GM19043 (cell line): ENCODE results near the gene PELI2.

Experiments used
- ATAC-seq: cut with Tn5 transposase; IDR thresholded peaks from one replicate; pipeline ENCODE4 v1.9.1; 2021; ENCODE audit warnings: low read depth; ENCODE audit not compliant: unreplicated experiment

Gene PELI2

DNA sequence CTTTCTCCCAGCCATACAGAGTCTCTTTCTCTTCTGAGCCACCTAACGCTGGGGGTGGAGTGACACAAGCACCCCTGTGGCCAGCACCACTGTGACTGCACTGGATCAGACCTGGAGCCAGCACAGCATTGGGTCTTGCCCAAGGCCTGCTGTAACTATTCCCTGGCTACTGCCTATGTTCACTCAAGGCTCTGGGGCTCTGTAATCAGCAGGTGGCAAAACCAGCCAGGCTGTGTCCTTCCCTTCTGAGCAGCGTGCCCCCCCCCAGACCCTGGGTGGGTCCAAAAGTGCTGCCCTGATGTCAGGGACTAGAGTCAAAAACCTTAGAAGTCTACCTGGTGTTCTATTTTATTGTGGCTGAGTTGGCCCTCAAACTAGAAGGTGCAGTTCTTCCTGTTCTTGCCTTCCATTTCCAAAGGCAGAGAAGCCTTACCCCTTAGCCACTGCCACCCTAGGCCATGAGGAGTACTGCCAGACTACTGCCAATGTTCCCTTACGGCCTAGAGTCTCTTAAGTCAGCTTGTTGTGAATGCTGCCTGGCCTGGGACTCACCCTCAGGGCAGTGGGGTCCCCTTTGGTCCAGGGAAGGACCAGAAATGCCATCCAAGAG lies 49.9 kb downstream of the PELI2 start:
- no peak for ATAC-seq

DNA sequence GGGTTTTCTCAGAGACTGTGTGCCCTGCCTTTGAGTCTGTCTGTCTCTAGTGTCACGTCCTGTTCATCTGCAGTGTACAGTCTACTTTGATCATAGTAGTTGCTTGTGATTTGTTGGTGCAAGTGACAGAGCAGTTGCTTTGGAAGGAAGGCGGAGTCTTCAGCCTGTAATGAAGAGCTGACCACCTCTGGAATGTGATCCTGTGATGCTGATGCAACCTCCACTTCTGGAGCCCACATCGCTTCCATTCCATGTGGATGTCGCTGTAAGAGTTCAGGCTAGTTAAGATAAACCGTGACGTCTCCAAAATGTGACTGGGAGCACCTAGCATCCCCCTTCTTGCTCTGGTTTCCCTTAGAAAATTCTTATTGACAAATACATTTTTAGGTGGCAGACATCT lies 51.8 kb downstream of the PELI2 start:
- no peak for ATAC-seq

GRCh38 chr14:56170877-56171422 lies 52.7 kb downstream of the PELI2 start:
- no peak for ATAC-seq

DNA sequence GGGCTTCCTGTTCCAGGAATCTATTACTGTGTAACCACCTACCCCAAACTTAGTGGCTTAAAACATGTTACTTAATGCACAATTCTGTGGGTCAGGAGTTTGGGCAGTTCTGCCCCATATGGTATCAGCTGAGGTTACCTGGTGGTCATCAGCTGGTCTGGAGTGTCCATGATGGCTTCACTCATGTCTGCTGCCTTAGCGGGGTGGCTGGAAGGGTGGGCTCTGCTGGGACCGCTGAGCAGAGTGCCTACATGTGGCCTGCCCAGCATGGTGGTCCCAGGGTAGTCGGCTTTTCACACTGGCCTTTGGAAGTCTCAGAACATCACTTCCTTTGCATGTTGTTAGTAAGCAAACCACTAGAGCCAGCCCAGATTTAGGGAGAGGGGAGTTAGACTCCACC lies 53.9 kb downstream of the PELI2 start:
- no peak for ATAC-seq

DNA sequence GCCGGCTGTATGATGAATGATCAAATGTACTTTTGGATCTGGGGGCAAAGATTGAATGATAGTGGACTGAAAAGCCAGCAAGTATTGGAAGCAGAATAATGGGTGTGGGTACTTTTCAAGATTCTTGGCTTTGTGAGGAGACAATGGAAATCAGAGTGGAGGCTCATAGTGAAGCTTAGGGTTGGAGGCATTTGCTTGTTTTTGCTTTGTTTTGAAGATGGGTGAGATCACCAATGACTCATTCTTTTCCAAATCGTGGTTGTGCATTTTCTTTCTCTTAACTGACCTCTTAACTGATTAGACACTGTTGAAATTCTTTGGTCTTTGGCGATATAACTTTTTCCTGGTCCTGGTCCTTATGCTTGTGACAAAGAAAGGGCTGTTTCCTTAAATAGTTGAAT lies 54.4 kb downstream of the PELI2 start:
- no peak for ATAC-seq

DNA sequence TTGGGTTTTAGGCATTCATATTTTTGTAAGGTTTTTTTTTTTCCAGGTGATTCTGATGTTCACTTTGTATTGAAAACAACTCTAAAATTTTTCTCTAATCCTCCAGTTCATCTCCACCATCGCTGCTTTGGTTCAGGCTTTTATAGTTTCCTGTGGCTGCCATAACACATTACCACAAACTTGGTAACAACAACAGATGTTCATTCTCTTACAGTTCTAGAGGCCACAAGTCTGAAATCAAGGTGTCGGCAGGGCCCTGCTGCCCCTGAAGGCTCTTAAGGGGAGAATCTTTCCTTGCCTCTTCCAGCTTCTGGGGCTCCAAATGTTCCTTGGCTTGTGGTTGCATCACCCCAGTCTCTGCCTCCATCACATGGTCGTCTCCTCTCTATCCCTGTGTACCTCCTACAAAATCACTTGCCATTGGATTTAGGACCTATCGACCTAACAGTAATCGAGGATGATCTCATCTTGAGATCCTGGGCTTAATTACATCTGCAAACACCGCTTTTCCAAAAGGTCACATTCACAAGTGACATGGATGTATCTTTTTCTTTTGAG lies 55.2 kb downstream of the PELI2 start:
- ATAC-seq, result no peak

DNA sequence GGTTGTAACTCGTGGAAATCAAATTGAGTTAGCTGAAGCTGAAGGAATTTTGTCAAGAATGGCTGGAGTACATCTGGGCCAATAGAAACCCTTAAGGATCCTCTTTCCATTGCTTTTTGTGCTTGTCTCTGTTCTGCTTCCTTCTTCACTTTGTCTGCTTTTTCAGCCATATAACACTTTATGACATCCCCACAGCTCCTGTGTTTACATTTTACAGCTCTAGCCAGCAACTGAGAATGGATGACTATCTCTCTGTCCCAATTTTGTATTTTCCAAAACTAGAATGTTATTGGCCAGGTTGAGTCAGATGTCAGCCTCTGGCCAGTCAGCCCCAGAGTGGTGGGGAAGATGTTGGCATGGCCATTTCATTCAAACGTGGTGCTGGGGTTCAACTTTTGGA lies 57.6 kb downstream of the PELI2 start:
- ATAC-seq, result no peak

DNA sequence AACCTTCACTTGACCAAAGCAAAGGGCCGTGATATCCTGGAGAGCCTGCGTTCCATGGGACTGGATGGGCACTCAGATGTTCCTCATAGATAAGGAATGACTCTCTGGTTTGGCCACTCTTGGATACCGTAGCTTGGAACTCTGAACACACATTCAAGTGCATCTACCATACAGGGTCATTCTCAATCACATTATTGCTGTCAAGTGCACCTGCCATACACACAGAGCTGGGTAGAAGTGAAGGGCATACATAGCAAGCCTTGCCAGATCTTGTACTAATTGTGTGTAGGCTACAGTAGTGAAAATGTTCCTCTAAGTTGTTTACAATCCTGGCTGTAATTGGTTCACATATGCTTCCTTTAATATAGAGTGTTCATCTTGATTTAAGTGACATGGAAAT lies 58.3 kb downstream of the PELI2 start:
- ATAC-seq, result no peak

DNA sequence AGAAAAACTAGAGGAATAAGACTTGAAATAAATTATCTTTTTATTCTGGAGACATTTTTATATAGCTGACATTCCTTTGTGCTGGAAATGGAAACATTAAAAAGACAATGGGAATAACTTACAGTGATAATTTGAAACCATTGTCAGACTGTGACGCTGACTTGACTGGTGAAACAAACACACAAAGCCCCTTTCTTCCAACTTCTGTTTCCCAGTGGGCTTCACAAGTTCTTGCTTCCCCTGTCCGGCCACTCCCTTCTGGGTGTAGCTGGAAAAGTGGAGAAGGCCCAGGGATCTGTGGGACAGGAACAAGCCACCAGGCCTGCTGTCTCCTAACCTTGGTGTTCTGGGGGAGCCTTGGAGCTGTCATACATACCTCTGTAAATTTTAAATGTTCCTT lies 58.8 kb downstream of the PELI2 start:
- no peak for ATAC-seq

- no peak for ATAC-seq
Measured at GRCh38 chr14:56180754-56181542, 62.7 kb downstream of the PELI2 start.

DNA sequence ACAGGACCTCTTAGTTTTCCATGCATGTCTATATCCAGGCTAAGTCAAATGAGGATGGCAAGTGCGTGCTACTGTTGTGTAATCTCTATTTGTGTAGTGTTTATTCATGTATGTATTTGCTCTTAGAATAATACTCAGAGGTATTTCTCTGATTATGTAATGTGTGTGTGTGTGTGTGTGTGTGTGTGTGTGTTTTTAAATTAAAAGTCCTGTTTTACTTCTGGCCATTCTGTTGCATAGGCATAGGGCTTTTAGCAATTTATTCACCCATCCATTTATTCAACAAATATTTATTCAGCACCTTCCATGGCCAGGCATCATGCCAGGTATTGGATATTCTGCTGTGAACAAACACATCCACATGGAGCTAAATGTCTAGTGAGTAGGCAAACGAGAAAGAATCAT lies 63.5 kb downstream of the PELI2 start:
- no peak for ATAC-seq

GRCh38 chr14:56182410-56182809 lies 64.2 kb downstream of the PELI2 start:
- no peak for ATAC-seq

GRCh38 chr14:56183631-56184157 lies 65.5 kb downstream of the PELI2 start:
- no peak for ATAC-seq

DNA sequence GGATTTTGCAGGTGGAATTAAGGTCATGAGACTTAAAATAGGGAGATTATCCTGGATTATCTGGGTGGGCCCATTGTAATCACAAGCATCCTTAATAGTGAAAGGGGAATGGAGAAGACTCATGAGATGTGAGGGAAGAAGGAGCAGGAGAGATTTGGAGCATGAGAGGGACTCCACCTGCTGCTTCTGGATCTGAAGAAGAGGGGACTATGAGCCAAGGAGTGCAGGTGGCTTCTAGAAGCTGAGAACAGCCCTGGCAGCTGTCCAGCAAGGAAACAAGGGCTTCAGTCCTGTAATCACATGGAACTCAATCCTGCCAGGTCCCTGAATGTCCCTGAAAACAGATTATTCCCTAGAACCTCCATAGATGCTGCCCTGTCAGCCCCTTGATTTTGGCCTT lies 67.8 kb downstream of the PELI2 start:
- no peak for ATAC-seq

- no peak for ATAC-seq
Measured at GRCh38 chr14:56187736-56188135, 69.5 kb downstream of the PELI2 start.

GRCh38 chr14:56189307-56189706 lies 71.1 kb downstream of the PELI2 start:
- ATAC-seq, result no peak

DNA sequence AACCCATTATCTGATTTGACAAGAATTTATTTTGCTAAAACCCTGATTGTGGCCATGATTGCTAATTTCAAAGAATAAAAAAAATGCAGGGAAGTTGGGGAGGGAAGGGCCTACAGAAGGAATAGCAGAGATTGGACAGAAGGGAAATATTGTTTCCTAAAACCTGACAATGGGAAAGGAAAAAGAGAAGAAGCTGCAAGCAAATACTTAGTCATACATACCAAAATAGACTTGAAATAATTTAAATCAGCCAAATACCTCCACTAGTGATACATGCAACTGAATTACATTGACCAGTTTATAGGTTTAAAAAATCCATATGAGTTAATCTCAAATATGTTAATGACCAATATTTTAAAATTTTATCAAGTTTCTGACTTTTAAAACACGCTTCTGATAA lies 75.1 kb downstream of the PELI2 start:
- no peak for ATAC-seq

GRCh38 chr14:56194042-56194441 lies 75.8 kb downstream of the PELI2 start:
- no peak for ATAC-seq

DNA sequence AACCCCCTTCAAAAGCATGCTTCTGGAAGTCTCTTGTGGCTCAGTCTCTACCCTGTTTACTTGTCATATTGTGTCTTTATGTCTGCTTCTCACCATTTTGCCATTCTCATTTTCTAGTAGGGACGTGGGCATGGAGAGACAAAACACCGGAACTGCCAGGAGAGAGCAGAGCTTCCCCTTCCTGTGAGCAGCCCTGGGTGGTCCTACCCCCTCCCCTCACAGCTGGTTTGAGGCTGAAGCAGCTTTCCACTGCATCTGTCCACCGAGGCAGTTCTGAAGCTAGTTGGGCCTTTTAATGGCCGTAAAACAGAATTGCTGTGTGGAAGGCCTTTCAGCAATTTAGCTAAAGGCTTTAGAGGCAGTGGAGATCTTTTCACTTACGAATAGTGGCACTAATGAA lies 77.0 kb downstream of the PELI2 start:
- ATAC-seq, result no peak

- peak; percentile 72 for ATAC-seq
Measured at GRCh38 chr14:56195704-56196103, 77.5 kb downstream of the PELI2 start.

DNA sequence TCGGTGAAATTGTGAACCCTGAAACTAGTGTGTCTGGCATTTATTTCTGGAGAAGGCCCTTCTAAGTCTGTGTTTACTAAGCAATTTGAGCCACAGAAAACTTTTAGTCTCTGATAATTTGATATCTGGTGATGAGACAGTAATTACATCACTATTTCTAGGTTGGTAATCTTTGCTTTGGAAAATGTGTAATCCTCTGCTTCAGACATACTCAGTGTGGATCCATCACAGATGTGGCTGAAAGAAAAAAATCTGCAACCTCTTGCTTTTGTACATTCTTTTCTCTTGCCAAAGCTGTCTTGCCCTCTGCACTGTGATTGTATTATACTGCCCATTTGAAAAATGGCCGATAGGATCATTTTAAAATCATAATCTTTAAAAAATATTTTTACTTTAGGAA lies 78.1 kb downstream of the PELI2 start:
- no peak for ATAC-seq

- ATAC-seq, result no peak
Measured at GRCh38 chr14:56197150-56197549, 78.9 kb downstream of the PELI2 start.
